ENCODE results near the gene PSEN2. TPM values are rescaled to one million over a fixed set of nuclear protein-coding genes. Genes with fewer than 3 reads are reported as not detected.
"Not testable (repeated sequence)": the region's sequence is repeated elsewhere in the genome, so short reads cannot be mapped to it uniquely, and the experiment has no call there.

PSEN2 gene
- total RNA-seq, 1 experiment from 2014 or later: 24.2 TPM

GRCh38 chr1:226827968-226828513 is 42.4 kb upstream of the PSEN2 start:
- no TSS peak for BruUV-seq (replicated peaks)
- Mint-ChIP-seq H3K36me3 (ENCODE audit: insufficient read depth, unreplicated experiment) (no peaks in the 10 kb centered on the region), H3K27me3 (ENCODE audit: unreplicated experiment) (peaks cover 37% of the 10 kb centered on the region), H3K9me3 (ENCODE audit: low read depth, unreplicated experiment) (no peaks in the 10 kb centered on the region), H3K27ac (ENCODE audit: unreplicated experiment) (no peak overlapping the region), H3K4me3 (ENCODE audit: low read depth, unreplicated experiment) (no peak overlapping the region), H3K4me1 (ENCODE audit: low read depth, unreplicated experiment) (no peaks in the 10 kb centered on the region)
- intact Hi-C loops (cut with micrococcal nuclease; ENCODE audit: unreplicated experiment): loop anchor here (1.0 to 2.0 kb wide), 2 partner anchors 194 to 201 kb away; no protein-coding TSS in a partner anchor
- peak; percentile 98 for DNase-seq
- CTCF ChIA-PET: interaction anchor here (1.0 to 1.6 kb wide), 2 partner anchors 54 to 194 kb away, joined by 3 to 19 read pairs; no protein-coding TSS in a partner anchor
- peak; percentile 90 for TF ChIP-seq CTCF (IDR thresholded peaks at IDR 0.05; ENCODE audit: unreplicated experiment)

GRCh38 chr1:226829105-226829504 is 41.3 kb upstream of the PSEN2 start:
- BruUV-seq (replicated peaks): no TSS peak
- CTCF ChIA-PET: interaction anchor here (0.6 to 1.6 kb wide), 2 partner anchors 111 to 195 kb away, joined by 3 to 19 read pairs; no protein-coding TSS in a partner anchor
- no peaks in the 10 kb centered on the region for H3K9me3 Mint-ChIP-seq (ENCODE audit: low read depth, unreplicated experiment)
- intact Hi-C loops (cut with micrococcal nuclease; ENCODE audit: unreplicated experiment): loop anchor here (2.0 kb wide), 1 partner anchor 202 kb away; no protein-coding TSS in a partner anchor
- no peak overlapping the region for H3K4me3 Mint-ChIP-seq (ENCODE audit: low read depth, unreplicated experiment)
- H3K36me3 Mint-ChIP-seq (ENCODE audit: insufficient read depth, unreplicated experiment): no peaks in the 10 kb centered on the region
- H3K27me3 Mint-ChIP-seq (ENCODE audit: unreplicated experiment): peaks cover 26% of the 10 kb centered on the region
- no peak for TF ChIP-seq CTCF (IDR thresholded peaks at IDR 0.05; ENCODE audit: unreplicated experiment)
- no peak for DNase-seq
- no peaks in the 10 kb centered on the region for H3K4me1 Mint-ChIP-seq (ENCODE audit: low read depth, unreplicated experiment)
- no peak overlapping the region for H3K27ac Mint-ChIP-seq (ENCODE audit: unreplicated experiment)

GRCh38 chr1:226831953-226832352 is 38.5 kb upstream of the PSEN2 start:
- no peaks in the 10 kb centered on the region for H3K36me3 Mint-ChIP-seq (ENCODE audit: insufficient read depth, unreplicated experiment)
- no TSS peak for BruUV-seq (replicated peaks)
- intact Hi-C loops (cut with micrococcal nuclease; ENCODE audit: unreplicated experiment): no loop called here
- peaks cover 5% of the 10 kb centered on the region for H3K9me3 Mint-ChIP-seq (ENCODE audit: low read depth, unreplicated experiment)
- H3K27ac Mint-ChIP-seq (ENCODE audit: unreplicated experiment): no peak overlapping the region
- CTCF ChIA-PET: no interaction called here
- H3K4me1 Mint-ChIP-seq (ENCODE audit: low read depth, unreplicated experiment): no peaks in the 10 kb centered on the region
- no peak for TF ChIP-seq CTCF (IDR thresholded peaks at IDR 0.05; ENCODE audit: unreplicated experiment)
- no peak overlapping the region for H3K4me3 Mint-ChIP-seq (ENCODE audit: low read depth, unreplicated experiment)
- no peak for DNase-seq
- H3K27me3 Mint-ChIP-seq (ENCODE audit: unreplicated experiment): peaks cover 13% of the 10 kb centered on the region

- TF ChIP-seq CTCF (IDR thresholded peaks at IDR 0.05; ENCODE audit: unreplicated experiment): no peak
- H3K4me1 Mint-ChIP-seq (ENCODE audit: low read depth, unreplicated experiment): no peaks in the 10 kb centered on the region
- no peak overlapping the region for H3K4me3 Mint-ChIP-seq (ENCODE audit: low read depth, unreplicated experiment)
- H3K36me3 Mint-ChIP-seq (ENCODE audit: insufficient read depth, unreplicated experiment): no peaks in the 10 kb centered on the region
- DNase-seq: no peak
- intact Hi-C loops (cut with micrococcal nuclease; ENCODE audit: unreplicated experiment): no loop called here
- CTCF ChIA-PET: no interaction called here
- peaks cover 13% of the 10 kb centered on the region for H3K27me3 Mint-ChIP-seq (ENCODE audit: unreplicated experiment)
- peaks cover 5% of the 10 kb centered on the region for H3K9me3 Mint-ChIP-seq (ENCODE audit: low read depth, unreplicated experiment)
- no TSS peak for BruUV-seq (replicated peaks)
- H3K27ac Mint-ChIP-seq (ENCODE audit: unreplicated experiment): no peak overlapping the region
Observed at GRCh38 chr1:226832613-226833012, 37.8 kb upstream of the PSEN2 start.

- H3K4me3 Mint-ChIP-seq (ENCODE audit: low read depth, unreplicated experiment); H3K4me1 Mint-ChIP-seq (ENCODE audit: low read depth, unreplicated experiment); H3K9me3 Mint-ChIP-seq (ENCODE audit: low read depth, unreplicated experiment); DNase-seq; H3K36me3 Mint-ChIP-seq (ENCODE audit: insufficient read depth, unreplicated experiment); BruUV-seq (replicated peaks); H3K27ac Mint-ChIP-seq (ENCODE audit: unreplicated experiment); intact Hi-C loops (cut with micrococcal nuclease; ENCODE audit: unreplicated experiment); CTCF ChIA-PET: not testable (repeated sequence)
- H3K27me3 Mint-ChIP-seq (ENCODE audit: unreplicated experiment): peaks cover 13% of the 10 kb centered on the region
Observed at GRCh38 chr1:226834179-226834578, 36.2 kb upstream of the PSEN2 start.

- CTCF ChIA-PET: not testable (repeated sequence)
Observed at GRCh38 chr1:226835396-226835795, 35.0 kb upstream of the PSEN2 start.

GRCh38 chr1:226837966-226838365 is 32.5 kb upstream of the PSEN2 start:
- BruUV-seq (replicated peaks); H3K27ac Mint-ChIP-seq (ENCODE audit: unreplicated experiment); H3K4me3 Mint-ChIP-seq (ENCODE audit: low read depth, unreplicated experiment); DNase-seq; H3K9me3 Mint-ChIP-seq (ENCODE audit: low read depth, unreplicated experiment); H3K4me1 Mint-ChIP-seq (ENCODE audit: low read depth, unreplicated experiment); intact Hi-C loops (cut with micrococcal nuclease; ENCODE audit: unreplicated experiment); CTCF ChIA-PET; H3K27me3 Mint-ChIP-seq (ENCODE audit: unreplicated experiment); H3K36me3 Mint-ChIP-seq (ENCODE audit: insufficient read depth, unreplicated experiment): not testable (repeated sequence)

More at GRCh38 chr1:226835396-226835795, 35.0 kb upstream of the PSEN2 start:
- H3K4me1 Mint-ChIP-seq (ENCODE audit: low read depth, unreplicated experiment); BruUV-seq (replicated peaks); DNase-seq; H3K9me3 Mint-ChIP-seq (ENCODE audit: low read depth, unreplicated experiment); H3K36me3 Mint-ChIP-seq (ENCODE audit: insufficient read depth, unreplicated experiment); H3K4me3 Mint-ChIP-seq (ENCODE audit: low read depth, unreplicated experiment); intact Hi-C loops (cut with micrococcal nuclease; ENCODE audit: unreplicated experiment); H3K27ac Mint-ChIP-seq (ENCODE audit: unreplicated experiment): not testable (repeated sequence)
- peaks cover 12% of the 10 kb centered on the region for H3K27me3 Mint-ChIP-seq (ENCODE audit: unreplicated experiment)

All from Calu3 (cell line).